Measurements from ENCODE around the gene TTC24. TPM values are rescaled to one million over a fixed set of nuclear protein-coding genes. Genes with fewer than 3 reads are reported as not detected.

The TTC24 gene
- total RNA-seq, 4 donors from 2014 or later, result not detected

GRCh38 chr1:156538711-156539440 is 40.6 kb upstream of the TTC24 start:
- H3K27me3 ChIP-seq, result no peaks in the 10 kb centered on the region
- no peaks in the 10 kb centered on the region for H3K4me1 ChIP-seq
- DNase-seq, result peak in 1 of 3 donors; percentile 5
- H3K36me3 ChIP-seq, result no peaks in the 10 kb centered on the region
- H3K9me3 ChIP-seq, result no peaks in the 10 kb centered on the region
- TF ChIP-seq CTCF (IDR thresholded peaks at IDR 0.05) (no peak), POLR2A (IDR thresholded peaks at IDR 0.05) (no peak)
- no peak overlapping the region for H3K27ac ChIP-seq
- H3K4me3 ChIP-seq, result no peak overlapping the region

- H3K27me3 ChIP-seq, result no peaks in the 10 kb centered on the region
- no peak overlapping the region for H3K4me3 ChIP-seq
- H3K36me3 ChIP-seq, result no peaks in the 10 kb centered on the region
- no peak for TF ChIP-seq POLR2A (IDR thresholded peaks at IDR 0.05)
- TF ChIP-seq CTCF (IDR thresholded peaks at IDR 0.05), result no peak
- no peak overlapping the region for H3K27ac ChIP-seq
- DNase-seq, result peak in 1 of 3 donors; percentile 38
- no peaks in the 10 kb centered on the region for H3K4me1 ChIP-seq
- H3K9me3 ChIP-seq, result no peaks in the 10 kb centered on the region
Measured at GRCh38 chr1:156539818-156540355, 39.6 kb upstream of the TTC24 start.

GRCh38 chr1:156540955-156541354 is 38.6 kb upstream of the TTC24 start:
- H3K27me3 ChIP-seq, result no peaks in the 10 kb centered on the region
- no peak overlapping the region for H3K4me3 ChIP-seq
- no peak overlapping the region for H3K27ac ChIP-seq
- DNase-seq, result no peak
- H3K36me3 ChIP-seq, result no peaks in the 10 kb centered on the region
- H3K9me3 ChIP-seq, result no peaks in the 10 kb centered on the region
- no peaks in the 10 kb centered on the region for H3K4me1 ChIP-seq
- TF ChIP-seq POLR2A (IDR thresholded peaks at IDR 0.05) (no peak), CTCF (IDR thresholded peaks at IDR 0.05) (no peak)

GRCh38 chr1:156543066-156543465 is 36.5 kb upstream of the TTC24 start:
- no peaks in the 10 kb centered on the region for H3K9me3 ChIP-seq
- H3K27me3 ChIP-seq, result no peaks in the 10 kb centered on the region
- no peaks in the 10 kb centered on the region for H3K4me1 ChIP-seq
- no peak overlapping the region for H3K27ac ChIP-seq
- no peak overlapping the region for H3K4me3 ChIP-seq
- H3K36me3 ChIP-seq, result no peaks in the 10 kb centered on the region
- TF ChIP-seq POLR2A (IDR thresholded peaks at IDR 0.05), result no peak
- no peak for TF ChIP-seq CTCF (IDR thresholded peaks at IDR 0.05)
- DNase-seq, result peak in 1 of 3 donors; percentile 18

- H3K27ac ChIP-seq, result no peak overlapping the region
- no peak overlapping the region for H3K4me3 ChIP-seq
- DNase-seq, result peak in 1 of 3 donors; percentile 11
- H3K27me3 ChIP-seq, result no peaks in the 10 kb centered on the region
- TF ChIP-seq POLR2A (IDR thresholded peaks at IDR 0.05) (no peak), CTCF (IDR thresholded peaks at IDR 0.05) (no peak)
- no peaks in the 10 kb centered on the region for H3K9me3 ChIP-seq
- no peaks in the 10 kb centered on the region for H3K36me3 ChIP-seq
- no peaks in the 10 kb centered on the region for H3K4me1 ChIP-seq
Measured at GRCh38 chr1:156544592-156545102, 34.9 kb upstream of the TTC24 start.
